Inflammatory macrophage treated with lipopolysaccharide for 1 hour (primary cell): ENCODE measurements around the gene CARD19.

Source experiments
- DNase-seq, 2 donors: peaks; one replicate each; pipeline ENCODE4 v3.0.0-alpha.2; 2020 to 2022

CARD19 gene

DNA sequence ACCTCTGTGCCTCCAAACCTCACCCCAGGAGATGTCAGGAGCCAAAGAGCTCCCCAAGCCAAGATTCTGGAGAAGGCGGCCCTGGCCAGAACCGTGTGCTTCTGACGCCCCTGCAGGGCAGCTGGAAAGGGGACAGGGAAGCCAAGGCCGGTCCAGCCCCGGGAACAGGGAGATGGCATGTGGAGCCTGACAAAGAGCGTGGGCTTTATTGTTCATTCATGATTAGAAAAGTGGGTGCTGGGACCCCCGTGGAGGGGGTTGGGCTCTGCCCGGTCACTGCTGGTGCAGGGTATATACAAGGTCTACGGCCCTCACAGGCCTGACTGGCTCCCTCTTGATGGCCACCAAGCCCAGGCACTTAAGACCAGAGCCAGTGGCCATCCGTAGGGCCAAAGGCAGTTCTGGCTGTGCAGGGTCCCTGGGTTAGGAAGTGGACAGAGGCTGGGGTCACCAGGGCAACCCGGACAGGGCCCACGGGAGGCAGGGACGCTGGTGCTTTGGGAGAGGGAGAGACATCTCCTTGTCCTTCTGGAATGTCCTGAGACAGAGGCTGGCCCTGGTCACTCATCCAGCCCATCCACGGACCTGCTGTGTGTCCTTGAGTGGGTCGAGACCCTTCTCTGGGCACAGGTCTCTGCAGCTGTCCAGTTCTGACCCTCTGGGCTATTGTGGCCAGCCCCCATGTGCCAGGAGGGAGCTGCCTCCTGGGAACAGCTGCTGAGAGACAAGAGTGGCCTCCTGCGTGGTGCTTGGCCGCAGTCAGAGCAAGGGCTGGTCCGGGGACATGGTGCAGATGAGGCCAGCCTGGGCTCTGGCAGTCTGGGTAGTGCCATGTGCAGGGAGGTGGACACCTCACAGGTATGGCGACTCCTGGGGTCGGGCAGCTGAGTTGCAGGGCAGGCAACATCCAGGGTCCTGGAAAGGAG lies 25.6 kb downstream of the CARD19 start:
- no peak for DNase-seq

DNA sequence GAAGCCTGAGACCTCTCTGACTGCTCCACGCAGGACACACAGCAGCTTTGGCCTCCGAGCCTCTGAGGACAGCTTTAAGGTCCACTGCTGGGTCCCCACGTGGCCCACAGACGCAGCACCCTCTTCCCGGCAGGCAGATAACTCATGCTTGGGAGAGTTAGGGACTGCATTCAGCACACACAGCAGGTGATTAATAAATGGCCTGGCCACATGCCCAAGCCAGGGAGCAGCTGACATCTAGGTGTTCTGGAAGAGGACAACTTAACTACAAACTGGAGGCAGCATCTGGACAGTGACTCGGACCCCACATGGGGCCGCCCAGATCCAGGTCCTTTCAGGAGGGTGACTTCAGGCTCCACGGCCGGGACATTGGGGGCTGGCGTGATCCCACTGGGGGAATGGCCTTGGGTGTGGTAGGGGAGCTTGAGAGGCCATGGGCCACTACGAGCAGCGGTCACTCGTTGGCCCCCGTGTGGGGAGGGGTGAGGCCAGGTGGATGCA lies 26.8 kb downstream of the CARD19 start:
- DNase-seq, result no peak

DNA sequence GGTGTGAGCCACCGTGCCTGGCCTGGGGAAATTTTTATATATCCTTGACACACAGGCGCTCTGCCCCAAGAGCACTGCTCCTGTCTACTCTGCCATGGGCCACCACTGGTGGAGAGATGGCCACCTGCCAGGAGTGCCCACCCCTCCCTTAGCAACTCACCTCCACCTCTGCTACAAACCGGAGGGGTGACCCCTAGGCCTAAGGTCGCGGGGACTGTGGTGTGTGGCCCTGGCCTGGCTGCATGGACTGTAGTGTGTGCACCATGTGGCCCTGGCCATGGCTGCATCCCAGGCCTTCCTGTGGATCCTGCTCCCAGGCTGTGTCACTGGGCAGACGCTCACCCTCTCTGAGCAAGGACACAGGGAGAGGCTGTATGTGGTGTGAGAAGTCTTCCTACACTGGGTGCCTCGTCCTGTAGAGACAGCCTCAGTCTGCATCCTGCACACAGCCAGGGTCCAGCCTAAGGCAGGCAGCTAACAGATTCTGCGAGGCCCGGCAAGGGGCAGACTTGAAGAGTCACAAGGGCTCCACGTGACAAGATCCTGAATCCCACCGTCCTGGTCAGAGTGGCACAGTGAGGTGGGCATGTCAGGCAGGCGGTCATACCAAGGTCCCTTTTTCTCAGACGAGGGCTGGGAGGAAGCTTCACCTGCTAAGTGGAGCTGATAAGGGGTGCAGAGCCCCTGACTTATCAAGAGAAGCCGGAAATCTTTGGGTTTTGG lies 27.7 kb downstream of the CARD19 start:
- DNase-seq, result no peak

DNA sequence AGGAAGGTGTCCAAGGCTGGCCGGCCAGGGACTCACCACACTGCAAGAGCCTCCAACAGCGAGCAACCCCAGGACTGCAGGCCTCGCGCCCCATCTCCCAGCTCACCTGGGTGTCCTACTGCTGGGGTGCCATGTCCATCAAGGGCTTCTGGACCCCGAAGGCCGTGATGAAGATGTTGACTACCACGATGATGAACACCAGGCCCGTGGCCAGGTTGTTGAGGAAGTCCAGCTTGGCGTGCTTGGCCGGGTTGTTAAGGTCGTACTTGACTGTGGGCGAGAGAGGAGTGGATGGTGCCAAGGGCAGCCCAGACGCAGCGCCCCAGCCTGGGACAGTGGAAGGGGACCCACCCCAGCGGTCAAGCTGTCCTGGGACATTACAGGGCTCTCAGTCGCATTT lies 28.8 kb downstream of the CARD19 start:
- DNase-seq, result no peak

DNA sequence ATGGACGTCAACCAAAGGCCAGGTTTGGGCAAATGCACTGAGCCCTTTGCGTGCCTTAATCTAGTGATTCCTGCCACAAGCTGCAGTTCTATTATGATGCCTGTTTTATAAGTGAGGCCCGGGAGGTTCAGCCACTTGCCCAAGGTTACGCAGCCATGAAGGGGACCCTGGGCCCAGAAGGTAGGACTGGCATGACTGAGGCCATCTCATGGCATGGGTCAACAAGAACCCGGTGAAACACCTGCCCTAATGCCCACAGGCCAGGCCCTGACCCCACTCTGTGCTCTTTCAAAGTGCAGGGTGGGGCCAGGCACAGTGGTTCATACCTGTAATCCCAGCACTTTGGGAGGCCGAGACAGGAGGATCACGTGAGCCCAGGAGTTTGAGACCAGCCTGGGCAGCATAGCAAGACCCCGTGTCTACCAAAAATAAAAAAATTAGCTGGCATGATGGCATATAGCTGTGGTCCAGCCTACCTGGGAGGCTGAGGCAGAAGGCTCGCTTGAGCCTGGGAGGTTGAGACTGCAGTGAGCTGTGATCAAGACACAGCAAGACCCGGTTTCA lies 29.4 kb downstream of the CARD19 start:
- DNase-seq, result no peak

DNA sequence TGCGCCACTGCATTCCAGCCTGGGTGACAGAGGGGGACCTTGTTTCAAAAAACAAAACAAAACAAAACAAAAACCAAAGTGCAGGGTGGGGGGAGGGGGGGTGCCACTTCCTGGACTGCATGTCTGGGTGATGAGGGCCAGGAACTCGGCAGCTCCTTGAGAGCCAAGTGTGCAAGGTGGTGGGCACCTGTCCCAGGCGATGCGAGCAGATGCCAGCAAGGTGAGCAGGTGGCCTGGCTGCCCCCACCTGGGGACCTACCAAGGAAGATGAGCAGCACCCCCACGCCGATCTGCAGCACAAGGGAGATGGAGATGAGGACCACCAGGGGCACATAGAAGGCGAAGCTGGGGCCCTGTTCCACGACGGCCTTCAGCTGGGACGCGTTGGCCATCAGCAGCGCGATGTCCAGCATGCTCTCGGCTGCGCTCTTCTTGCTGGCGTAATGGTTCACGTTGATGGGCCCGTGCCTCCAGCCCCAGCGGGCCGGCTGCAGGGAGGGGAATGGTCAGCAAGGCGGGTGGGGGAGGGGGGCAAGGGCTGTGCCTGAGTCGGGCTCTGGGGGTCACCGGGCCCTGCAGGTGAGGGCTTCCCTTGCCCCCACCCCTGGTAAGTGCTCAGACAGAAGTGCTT lies 30.2 kb downstream of the CARD19 start:
- no peak for DNase-seq

DNA sequence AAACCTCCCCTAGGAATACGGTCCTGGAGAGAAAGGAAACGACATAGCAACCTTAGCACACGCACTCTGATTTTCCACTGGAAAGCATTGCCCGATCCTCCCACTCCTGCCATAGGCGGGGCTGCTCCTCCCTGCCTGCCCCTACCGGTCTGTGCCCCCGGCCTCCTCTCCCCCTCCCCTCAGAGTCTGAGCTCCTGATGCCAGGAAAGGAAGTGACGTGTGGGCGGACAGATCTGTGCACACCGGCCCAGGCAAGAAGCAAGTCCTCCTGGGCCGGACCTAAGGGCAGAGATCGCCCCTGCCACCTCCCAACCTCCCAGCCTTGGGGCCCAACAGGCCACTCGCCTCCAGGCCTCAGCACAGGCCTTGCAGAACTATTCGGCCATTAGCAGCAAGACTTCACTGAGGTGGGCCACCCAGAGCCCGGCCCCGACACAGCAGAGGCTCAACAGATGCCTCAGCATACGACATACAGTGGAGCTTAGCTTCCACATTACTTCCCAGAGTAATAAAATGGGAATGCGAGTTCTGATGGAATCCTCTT lies 30.9 kb downstream of the CARD19 start:
- no peak for DNase-seq

DNA sequence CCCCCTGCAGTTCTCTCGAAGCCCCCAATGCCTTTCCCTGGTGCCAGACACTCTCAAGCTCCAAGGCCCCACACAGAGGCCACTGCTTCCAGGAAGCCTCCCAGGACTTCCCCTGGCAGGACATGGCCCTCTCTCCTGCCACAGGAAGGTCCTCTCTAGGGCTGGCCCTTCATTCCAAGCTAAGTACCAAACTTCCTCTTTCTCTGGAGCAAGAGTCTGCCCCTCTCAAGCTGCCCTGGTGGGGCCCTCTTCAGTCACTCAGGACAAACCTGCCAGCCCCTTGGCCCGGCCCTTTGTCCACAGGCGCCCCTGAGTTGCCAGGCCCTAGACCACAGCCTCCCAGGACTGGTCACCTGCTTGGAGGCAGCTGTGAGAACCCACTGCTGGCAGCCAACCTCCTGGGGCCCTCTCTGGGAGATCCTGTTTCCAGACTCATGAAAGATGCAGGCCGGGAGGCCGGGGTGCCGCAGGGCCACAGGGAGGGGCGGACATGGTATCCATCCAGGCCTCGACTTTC lies 31.4 kb downstream of the CARD19 start:
- DNase-seq, result peak in 1 of 2 donors; percentile 43

DNA sequence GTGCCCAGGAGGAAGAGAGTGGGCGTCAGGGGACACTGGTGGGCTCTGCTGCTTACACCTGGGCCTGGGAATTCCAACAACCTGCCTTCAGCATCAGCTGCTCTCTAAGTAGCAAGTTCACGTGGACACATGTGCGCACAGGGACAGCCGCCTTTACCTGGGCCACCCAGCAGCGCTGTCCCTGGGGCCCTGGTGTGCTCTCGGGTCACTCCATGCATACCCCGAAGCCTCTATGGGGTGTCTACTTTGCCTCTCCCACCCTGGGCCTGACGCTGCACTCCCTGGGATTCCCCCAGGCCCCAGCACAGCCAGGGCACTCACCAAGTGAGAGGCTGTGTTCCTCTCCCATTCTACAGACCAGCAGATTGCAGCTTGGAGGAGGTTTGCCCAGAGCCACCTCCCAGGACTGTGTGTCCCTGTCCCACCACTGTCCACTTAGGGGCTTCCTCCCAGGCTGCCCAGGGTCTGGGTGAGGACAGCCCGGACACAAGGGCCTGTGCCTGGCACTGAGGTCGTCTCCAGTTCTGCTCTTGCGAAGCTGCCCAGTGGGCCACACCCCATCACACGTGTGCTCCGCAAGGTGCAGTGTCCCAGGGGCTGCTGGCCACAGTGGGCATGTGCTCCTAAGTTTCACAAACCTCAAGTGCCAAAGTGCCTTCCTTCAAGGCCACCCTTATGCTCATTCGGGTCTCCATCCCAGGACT lies 32.1 kb downstream of the CARD19 start:
- no peak for DNase-seq

DNA sequence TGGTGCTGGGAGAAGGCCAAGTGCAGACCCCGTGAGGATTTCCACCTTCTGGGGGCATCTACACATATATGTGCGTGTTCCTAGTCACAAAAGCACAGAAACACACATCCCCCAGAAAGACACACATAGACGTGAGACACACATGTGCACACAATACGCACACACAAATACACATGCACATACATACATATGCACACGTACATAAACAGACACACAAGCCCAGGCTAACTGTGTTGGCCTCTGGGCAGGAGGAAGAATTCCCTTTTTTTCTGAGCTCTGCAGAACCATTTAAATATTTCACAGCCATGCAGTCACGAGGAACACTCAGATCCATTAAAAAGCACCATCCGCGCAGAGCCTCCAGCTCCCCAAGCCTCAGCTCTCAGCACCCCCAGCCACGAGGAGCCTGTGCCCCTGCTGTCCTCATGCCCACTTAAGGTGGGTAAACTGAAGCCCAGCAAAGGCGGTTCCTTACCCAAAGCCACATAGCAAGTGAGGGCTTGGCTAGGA lies 32.8 kb downstream of the CARD19 start:
- DNase-seq, result no peak

DNA sequence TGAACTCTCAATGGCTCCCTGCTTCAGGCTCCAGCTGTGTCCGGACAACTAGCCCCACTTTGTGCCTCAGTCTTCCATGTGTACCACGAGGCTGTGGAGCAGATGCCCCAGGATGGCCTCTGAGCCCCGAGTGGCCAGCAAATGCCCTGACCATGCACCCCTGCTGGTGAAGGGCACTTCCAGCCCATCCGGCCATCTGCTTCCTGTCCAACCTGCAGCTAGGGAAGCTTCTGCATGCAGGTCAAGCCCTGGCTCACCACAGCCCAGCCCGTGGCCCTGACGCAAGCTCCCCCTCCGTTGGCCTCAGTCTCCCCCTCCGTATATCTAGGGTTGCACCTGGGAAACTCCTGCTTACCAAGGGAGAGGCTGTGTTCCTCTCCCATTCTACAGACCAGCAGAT lies 33.3 kb downstream of the CARD19 start:
- no peak for DNase-seq

DNA sequence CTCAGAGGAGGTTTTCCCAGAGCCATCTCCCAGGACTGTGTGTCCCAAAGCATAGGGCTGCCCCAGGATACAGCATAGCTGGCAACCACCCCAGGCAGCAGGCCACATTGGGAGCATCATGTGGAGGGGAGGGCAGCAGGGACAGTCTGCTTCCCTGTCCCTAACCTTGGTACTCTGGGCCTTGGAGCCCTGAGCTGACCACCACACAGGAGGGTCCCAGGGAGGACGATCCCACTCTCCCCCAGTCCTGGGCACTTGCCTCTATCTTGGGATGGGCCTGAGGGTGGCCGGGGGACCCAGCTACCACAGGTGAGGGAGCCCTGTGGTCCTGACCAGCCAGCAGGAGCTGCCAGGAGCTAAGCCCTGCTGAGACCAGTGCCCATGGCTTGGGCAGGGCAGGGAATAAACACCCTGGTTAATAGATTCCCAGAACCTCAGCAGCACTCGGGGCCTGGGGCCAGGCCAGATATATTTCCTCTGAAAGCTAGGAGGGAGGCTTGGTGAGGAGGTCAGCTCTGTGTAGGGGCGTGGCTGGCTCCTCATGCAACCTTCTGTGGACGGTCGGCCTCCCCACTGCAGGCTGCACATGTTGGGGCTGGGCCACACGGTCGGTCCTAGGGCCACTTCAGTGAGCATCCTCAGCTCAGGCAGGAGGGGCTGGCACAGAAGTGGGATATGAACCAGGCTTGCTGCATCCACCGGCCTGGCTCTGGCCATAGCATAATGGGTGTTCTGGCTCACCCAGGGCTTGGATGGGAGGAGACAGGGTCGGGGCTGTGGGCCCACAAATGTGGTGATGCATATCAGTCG lies 33.9 kb downstream of the CARD19 start:
- no peak for DNase-seq

DNA sequence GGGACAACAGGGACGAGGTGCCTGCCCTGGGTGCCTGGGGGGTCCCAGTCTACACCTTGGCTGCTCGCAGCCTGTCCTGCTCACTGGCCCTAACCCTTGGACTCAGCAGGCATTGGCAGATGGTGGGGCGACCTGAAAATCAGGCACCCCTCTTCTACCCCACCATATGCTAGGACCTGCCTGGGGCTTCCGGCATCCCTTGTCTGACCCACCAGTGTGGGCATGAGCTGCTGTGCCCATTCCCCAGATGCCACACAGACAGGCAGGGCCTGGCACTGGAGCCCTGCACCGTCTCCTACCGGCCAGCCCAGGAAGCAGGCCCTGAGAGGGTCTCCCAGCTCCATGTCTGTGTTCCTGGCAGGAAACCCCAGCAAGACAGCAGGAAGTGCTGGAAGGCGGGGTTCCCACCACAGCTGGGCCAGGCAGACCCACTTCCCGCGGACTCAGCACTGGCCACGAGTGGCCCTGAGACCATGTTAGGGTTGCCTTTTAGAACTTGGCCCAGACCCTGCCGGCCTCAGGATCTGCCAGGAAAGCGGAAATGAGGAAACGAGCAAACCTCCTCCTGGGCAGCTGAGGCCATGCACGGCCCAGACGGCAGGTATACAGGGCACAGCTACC lies 35.0 kb downstream of the CARD19 start:
- no peak for DNase-seq

DNA sequence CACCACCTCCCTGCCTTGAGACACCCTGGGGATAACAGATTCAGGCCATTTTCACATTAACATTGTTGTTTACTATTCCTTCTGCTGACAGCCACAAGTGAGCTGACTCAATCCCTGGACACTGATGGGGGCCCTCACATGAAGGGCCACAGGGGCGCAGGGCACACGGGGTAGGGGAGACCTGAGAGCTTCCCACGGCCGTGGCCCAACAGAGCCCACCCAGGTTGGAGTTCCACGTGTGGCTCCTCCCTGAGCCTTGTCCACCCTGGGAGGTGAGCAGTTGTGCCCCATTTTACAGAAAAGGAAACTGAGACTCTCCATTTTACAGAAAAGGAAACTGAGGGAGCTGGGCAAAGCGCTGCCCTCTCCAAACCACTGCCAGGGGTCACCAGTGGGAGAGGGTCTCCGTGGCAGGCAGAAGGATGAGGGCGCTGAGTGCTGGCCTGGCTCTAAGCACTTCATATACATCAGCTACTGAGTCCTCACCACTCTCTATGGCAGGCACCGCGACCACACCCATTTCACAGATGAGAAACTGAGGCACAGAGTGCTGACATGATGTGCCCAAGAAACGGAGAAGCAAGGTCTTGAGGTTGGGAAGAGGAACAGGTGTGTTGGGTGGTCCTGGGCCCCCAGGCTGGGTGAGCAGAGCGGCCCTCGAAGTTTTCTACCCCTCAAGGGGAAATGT lies 35.7 kb downstream of the CARD19 start:
- no peak for DNase-seq

DNA sequence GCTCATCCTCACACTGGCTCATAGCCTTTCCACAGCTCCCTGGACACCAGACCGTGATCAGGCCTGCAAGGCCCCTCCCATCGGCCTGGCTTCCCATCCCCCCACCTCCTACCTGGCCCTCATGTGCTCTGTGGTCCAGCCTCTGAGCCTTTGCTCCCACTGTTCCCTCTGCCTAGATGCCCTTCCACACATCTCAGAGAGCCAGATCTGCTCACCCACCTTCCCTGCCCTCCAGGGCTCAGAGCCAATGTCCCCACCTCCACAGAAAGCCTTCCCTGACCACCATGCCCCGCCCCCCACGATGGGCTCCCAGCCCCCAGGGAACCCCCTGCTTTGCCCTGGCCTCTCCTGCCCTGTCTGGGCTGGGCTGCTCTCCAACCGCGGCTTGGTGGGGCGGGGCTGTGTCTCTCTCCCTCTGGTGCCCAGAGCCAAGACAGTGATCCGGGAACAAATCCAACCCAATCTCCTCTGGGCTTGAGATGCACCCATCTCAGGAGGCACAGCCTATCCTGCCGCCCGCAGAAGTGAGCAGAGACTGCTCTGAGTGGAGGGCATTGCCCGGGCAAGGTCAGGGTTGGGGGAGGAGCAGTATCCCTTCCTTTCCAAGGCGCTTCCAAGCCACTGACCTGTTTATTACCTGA lies 36.4 kb downstream of the CARD19 start:
- DNase-seq, result peak in 1 of 2 donors; percentile 28

DNA sequence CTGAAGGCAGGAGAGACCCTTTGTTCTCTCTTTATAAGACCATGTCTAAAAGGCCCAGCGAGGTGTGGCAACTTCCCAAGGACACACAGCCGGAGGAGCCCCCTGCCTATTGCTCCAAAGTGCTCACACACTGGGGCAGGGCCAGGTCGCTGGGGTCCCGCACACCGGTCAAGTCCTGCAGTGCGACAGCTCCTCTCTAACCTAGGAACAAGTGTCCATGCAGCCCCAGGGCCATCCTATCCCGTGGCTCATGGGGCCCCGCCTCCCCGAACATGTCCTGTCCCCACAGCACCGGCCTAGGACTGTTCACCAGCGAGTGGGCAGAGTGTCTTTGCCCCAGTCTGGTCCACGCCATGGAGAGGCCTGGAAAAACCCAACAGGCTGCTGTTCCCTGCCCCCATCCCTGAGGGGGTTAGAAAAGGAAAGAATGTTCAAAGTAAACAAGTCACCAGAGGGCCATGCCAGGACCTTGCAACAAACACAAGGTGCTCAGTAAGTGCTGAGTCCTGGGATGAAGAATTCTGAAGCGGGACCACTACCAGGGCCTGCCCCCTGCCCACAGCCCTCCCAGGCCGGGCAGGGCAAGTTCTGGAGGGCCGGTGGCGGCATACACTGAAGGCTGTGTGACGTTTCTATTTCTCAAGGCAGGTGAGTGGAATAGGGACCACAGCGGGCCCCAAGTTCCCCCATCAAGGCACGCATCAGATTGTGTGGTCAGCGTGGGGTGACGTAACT lies 37.1 kb downstream of the CARD19 start:
- DNase-seq, result peak; percentile 57 to 80

DNA sequence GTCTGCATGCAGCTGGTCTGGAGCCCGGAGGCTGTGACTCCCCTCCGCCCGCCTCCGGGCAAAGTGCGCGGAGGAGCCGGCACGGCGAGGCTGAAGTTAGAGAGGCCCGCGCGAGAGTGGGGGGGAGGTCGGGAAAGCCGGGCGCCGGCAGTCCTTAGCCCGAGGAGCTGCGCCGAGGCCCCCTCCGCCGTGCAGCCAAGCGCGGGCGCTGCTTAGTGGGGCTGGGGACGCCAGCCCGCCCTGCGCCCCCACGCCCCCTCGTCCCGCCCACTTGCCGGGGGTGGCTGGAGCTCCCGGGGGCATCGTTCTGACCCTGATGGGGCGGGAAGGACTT lies 37.6 kb downstream of the CARD19 start:
- DNase-seq, result peak; percentile 83 to 87

DNA sequence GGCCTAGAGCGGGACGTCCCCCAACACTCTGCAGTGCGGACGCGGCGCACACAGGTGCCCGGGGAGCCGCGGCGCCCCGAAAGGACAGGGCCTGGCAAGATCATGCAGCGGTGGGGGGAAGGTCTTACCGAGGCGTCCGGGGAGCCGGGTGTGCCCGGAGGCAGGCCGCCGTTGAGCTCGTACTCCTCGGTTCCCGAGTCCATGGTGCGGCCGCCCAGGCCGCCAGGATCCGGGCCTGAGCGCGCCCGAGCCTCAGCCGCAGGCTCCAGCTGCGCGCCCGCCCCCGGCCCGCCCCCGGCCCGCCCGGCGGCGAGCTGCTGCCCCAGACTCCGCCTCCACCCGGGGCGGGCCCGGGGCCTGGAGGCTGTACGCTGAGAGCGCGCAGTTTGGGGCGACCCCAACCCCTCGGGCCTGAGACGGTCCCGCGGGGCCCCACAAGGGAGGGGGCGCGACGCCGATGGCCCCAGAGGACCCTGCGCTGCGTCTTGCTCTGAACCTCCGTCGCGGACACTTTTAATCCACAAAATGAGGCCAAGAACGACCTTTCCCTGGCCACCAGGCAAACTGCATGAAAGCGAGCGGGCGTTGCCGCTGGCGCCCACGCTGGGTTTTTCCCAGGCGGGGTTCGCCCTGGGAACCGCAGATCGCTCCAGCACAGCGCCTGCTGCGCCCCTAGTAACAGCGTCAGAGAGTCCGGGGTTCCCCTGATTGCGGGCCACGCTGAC lies 38.2 kb downstream of the CARD19 start, which contains the start of gene NINJ1:
TSS of gene NINJ1 (minus strand) at position 237 of the 725 bp plus-strand sequence. CDS start at position 203, 34 bp downstream.
- peak; percentile 97 to 98 for DNase-seq
